ENCODE data around the gene CFDP1. TPM values are rescaled to one million over a fixed set of nuclear protein-coding genes. Genes with fewer than 3 reads are reported as not detected.

CFDP1 gene
- total and polyA plus RNA-seq, 2 of the 13 experiments (the other 11 are each of a cell fraction or from before 2014, with no cell fraction given): 78.6 to 153 TPM

DNA sequence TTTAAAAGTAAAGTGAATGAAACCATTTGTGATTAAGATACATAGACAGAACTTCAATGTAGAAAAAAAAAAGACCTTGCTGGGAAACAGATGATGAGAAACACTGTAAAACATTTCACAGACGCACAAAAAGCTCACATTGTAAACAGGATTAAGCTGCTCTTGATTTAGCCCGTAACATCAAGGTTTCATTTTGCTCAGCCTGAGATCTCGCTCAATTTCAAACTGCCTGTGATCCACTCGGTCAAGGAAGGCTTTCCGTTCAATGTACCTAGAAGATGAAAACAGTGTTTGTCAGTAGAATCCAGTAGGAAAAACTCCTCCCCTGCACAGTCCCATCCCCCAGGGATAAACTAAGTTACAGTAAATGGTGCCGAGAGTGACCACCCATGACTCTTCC lies 139.5 kb downstream of the CFDP1 start (continued):
- TF ChIP-seq ZNF503 (CRISPR knock-in tag; IDR thresholded peaks at IDR 0.05) (no peak), MXD1 (CRISPR knock-in tag; IDR thresholded peaks at IDR 0.05) (no peak), KLF9 (CRISPR knock-in tag; IDR thresholded peaks at IDR 0.05; ENCODE audit: low read depth) (no peak), ZHX1 (CRISPR knock-in tag; IDR thresholded peaks at IDR 0.05; ENCODE audit: low read depth) (no peak), ZNF83 (CRISPR knock-in tag; IDR thresholded peaks at IDR 0.05; ENCODE audit: borderline replicate concordance) (no peak), ZBTB38 (CRISPR knock-in tag; IDR thresholded peaks at IDR 0.05) (no peak), ZBTB40 (IDR thresholded peaks at IDR 0.05) (no peak), ZBTB40 (CRISPR knock-in tag; IDR thresholded peaks at IDR 0.05) (no peak), HNRNPK (IDR thresholded peaks at IDR 0.05; ENCODE audit: low read depth, low read length, poor library complexity, severe bottlenecking) (no peak), ZNF431 (CRISPR knock-in tag; IDR thresholded peaks at IDR 0.05; ENCODE audit: borderline replicate concordance, low read depth) (no peak), POLR2AphosphoS5 (IDR thresholded peaks at IDR 0.05; ENCODE audit: low read depth, low read length) (no peak)
- TF ChIP-seq, protein P1, sequence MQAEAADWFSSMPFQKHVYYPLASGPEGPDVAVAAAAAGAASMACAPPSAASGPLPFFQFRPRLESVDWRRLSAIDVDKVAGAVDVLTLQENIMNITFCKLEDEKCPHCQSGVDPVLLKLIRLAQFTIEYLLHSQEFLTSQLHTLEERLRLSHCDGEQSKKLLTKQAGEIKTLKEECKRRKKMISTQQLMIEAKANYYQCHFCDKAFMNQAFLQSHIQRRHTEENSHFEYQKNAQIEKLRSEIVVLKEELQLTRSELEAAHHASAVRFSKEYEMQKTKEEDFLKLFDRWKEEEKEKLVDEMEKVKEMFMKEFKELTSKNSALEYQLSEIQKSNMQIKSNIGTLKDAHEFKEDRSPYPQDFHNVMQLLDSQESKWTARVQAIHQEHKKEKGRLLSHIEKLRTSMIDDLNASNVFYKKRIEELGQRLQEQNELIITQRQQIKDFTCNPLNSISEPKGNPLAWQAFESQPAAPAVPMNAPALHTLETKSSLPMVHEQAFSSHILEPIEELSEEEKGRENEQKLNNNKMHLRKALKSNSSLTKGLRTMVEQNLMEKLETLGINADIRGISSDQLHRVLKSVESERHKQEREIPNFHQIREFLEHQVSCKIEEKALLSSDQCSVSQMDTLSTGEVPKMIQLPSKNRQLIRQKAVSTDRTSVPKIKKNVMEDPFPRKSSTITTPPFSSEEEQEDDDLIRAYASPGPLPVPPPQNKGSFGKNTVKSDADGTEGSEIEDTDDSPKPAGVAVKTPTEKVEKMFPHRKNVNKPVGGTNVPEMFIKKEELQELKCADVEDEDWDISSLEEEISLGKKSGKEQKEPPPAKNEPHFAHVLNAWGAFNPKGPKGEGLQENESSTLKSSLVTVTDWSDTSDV (CRISPR knock-in tag; IDR thresholded peaks at IDR 0.05): no peak

All from HepG2 (cell line).